Measurements from ENCODE around the gene HGD. TPM values are rescaled to one million over a fixed set of nuclear protein-coding genes. Genes with fewer than 3 reads are reported as not detected.
"Not testable (repeated sequence)": the region's sequence is repeated elsewhere in the genome, so short reads cannot be mapped to it uniquely, and the experiment has no call there.

HGD gene
- total RNA-seq: 72.0 TPM
- polyA plus RNA-seq (ENCODE audit: insufficient read depth, low read depth, low replicate concordance): 251 TPM
- long read RNA-seq, donor 1, partial matches to known transcripts: 0 of 6 reads
- long read RNA-seq, donor 1, other reads (novel, unspliced or antisense): 0 of 6 reads
- long read RNA-seq, donor 2, transcript HGD-201 (14 exons, 2,005 nt): major isoform, 7 of 8 reads
- long read RNA-seq, donor 2, partial matches to known transcripts: 0 of 8 reads
- long read RNA-seq, donor 2, other reads (novel, unspliced or antisense): 0 of 8 reads
- long read RNA-seq, donor 3, transcript HGD-201 (14 exons, 2,005 nt): major isoform, 14 of 21 reads
- long read RNA-seq, donor 3, partial matches to known transcripts: 0 of 21 reads
- long read RNA-seq, donor 3, other reads (novel, unspliced or antisense): 5 of 21 reads
- long read RNA-seq, donor 4, transcript HGD-201 (14 exons, 2,005 nt): major isoform, 6 of 7 reads
- long read RNA-seq, donor 4, partial matches to known transcripts: 0 of 7 reads
- long read RNA-seq, donor 4, other reads (novel, unspliced or antisense): 0 of 7 reads
- long read RNA-seq, donor 5: 0 reads
- long read RNA-seq, donor 6, transcript HGD-201 (14 exons, 2,005 nt): major isoform, 12 of 12 reads
- long read RNA-seq, donor 6, partial matches to known transcripts: 0 of 12 reads
- long read RNA-seq, donor 6, other reads (novel, unspliced or antisense): 0 of 12 reads
- long read RNA-seq, donor 7, transcript HGD-201 (14 exons, 2,005 nt): major isoform, 17 of 46 reads
- long read RNA-seq, donor 7, partial matches to known transcripts: 8 of 46 reads
- long read RNA-seq, donor 7, other reads (novel, unspliced or antisense): 21 of 46 reads
- long read RNA-seq, donor 8, partial matches to known transcripts: 0 of 2 reads
- long read RNA-seq, donor 8, other reads (novel, unspliced or antisense): 0 of 2 reads
- long read RNA-seq, donor 9, partial matches to known transcripts: 0 of 3 reads
- long read RNA-seq, donor 9, other reads (novel, unspliced or antisense): 0 of 3 reads
- long read RNA-seq, donor 10, partial matches to known transcripts: 0 of 4 reads
- long read RNA-seq, donor 10, other reads (novel, unspliced or antisense): 0 of 4 reads

GRCh38 chr3:120682095-120682681 is at the start of gene HGD:
Gene HGD (minus strand): TSS chr3:120682239. CDS start chr3:120682111, 128 bp downstream.
- peak within 1 kb of the TSS; percentile 10 to 93 (median 56) for H3K9ac ChIP-seq (ENCODE audit: low read length in 3 of 3)
- H3K4me1 ChIP-seq (ENCODE audit: control insufficient read depth in 2 of 3, insufficient read depth in 2 of 3, low read depth in 1 of 3, low read length in 3 of 3): peaks cover 3 to 24% (median 21%) of the 10 kb centered on the region in 3 donors
- FAIRE-seq: peak; percentile 33
- H3K9me3 ChIP-seq (ENCODE audit: control insufficient read depth in 2 of 3, insufficient read depth in 1 of 3, low read length in 3 of 3): no peaks in the 10 kb centered on the region
- H3K27ac ChIP-seq (ENCODE audit: low read depth in 2 of 2, low read length in 2 of 2): peak within 1 kb of the TSS; percentile 90 to 96
- peak in 4 of 5 donors; percentile 56 to 87 (median 69) for DNase-seq
- no peak for TF ChIP-seq CTCF (IDR thresholded peaks at IDR 0.05; ENCODE audit: borderline replicate concordance, extremely low read depth, insufficient read depth)
- no peaks in the 10 kb centered on the region for H3K36me3 ChIP-seq (ENCODE audit: control insufficient read depth in 2 of 3, insufficient read depth in 3 of 3, low read length in 3 of 3)
- H3K27me3 ChIP-seq (ENCODE audit: control insufficient read depth, insufficient read depth, low read length): no peaks in the 10 kb centered on the region
- intact Hi-C loops (cut with DNase I): no loop called here
- H3K4me3 ChIP-seq (ENCODE audit: low read length in 3 of 3): peak within 1 kb of the TSS; percentile 37 to 82 (median 81)

GRCh38 chr3:120730576-120731542 is 48.8 kb upstream of the HGD start:
- H3K9me3 ChIP-seq (ENCODE audit: control insufficient read depth in 2 of 3, insufficient read depth in 1 of 3, low read length in 3 of 3): no peaks in the 10 kb centered on the region
- intact Hi-C loops (cut with DNase I): no loop called here
- H3K36me3 ChIP-seq (ENCODE audit: control insufficient read depth in 2 of 3, insufficient read depth in 3 of 3, low read length in 3 of 3): no peaks in the 10 kb centered on the region
- H3K27me3 ChIP-seq (ENCODE audit: control insufficient read depth, insufficient read depth, low read length): no peaks in the 10 kb centered on the region
- no peak overlapping the region for H3K27ac ChIP-seq (ENCODE audit: low read depth in 2 of 2, low read length in 2 of 2)
- H3K4me3 ChIP-seq (ENCODE audit: low read length in 3 of 3): no peak overlapping the region
- no peak overlapping the region for H3K9ac ChIP-seq (ENCODE audit: low read length in 3 of 3)
- no peak for DNase-seq
- H3K4me1 ChIP-seq (ENCODE audit: control insufficient read depth in 2 of 3, insufficient read depth in 2 of 3, low read depth in 1 of 3, low read length in 3 of 3): no peaks in the 10 kb centered on the region
- FAIRE-seq: no peak
- no peak for TF ChIP-seq CTCF (IDR thresholded peaks at IDR 0.05; ENCODE audit: borderline replicate concordance, extremely low read depth, insufficient read depth)

GRCh38 chr3:120726791-120727190 is 44.8 kb upstream of the HGD start:
- Histone ChIP-seq H3K27me3 (ENCODE audit: control insufficient read depth, insufficient read depth, low read length) (no peaks in the 10 kb centered on the region), H3K9ac (ENCODE audit: low read length in 3 of 3) (no peak overlapping the region), H3K36me3 (ENCODE audit: control insufficient read depth in 2 of 3, insufficient read depth in 3 of 3, low read length in 3 of 3) (no peaks in the 10 kb centered on the region), H3K4me3 (ENCODE audit: low read length in 3 of 3) (no peak overlapping the region), H3K4me1 (ENCODE audit: control insufficient read depth in 2 of 3, insufficient read depth in 2 of 3, low read depth in 1 of 3, low read length in 3 of 3) (no peaks in the 10 kb centered on the region), H3K27ac (ENCODE audit: low read depth in 2 of 2, low read length in 2 of 2) (no peak overlapping the region), H3K9me3 (ENCODE audit: control insufficient read depth in 2 of 3, insufficient read depth in 1 of 3, low read length in 3 of 3) (no peaks in the 10 kb centered on the region)
- intact Hi-C loops (cut with DNase I): no loop called here
- no peak for TF ChIP-seq CTCF (IDR thresholded peaks at IDR 0.05; ENCODE audit: borderline replicate concordance, extremely low read depth, insufficient read depth)
- FAIRE-seq (no peak), DNase-seq (no peak)

- intact Hi-C loops (cut with DNase I); H3K27ac ChIP-seq (ENCODE audit: low read depth in 2 of 2, low read length in 2 of 2); FAIRE-seq; H3K36me3 ChIP-seq (ENCODE audit: control insufficient read depth in 2 of 3, insufficient read depth in 3 of 3, low read length in 3 of 3); H3K27me3 ChIP-seq (ENCODE audit: control insufficient read depth, insufficient read depth, low read length); H3K9me3 ChIP-seq (ENCODE audit: control insufficient read depth in 2 of 3, insufficient read depth in 1 of 3, low read length in 3 of 3); H3K4me1 ChIP-seq (ENCODE audit: control insufficient read depth in 2 of 3, insufficient read depth in 2 of 3, low read depth in 1 of 3, low read length in 3 of 3): not testable (repeated sequence)
- DNase-seq: peak in 4 of 5 donors; percentile 11 to 84 (median 26)
- Histone ChIP-seq H3K9ac (ENCODE audit: low read length in 3 of 3) (peak overlapping the region in 1 of 3 donors; percentile 10), H3K4me3 (ENCODE audit: low read length in 3 of 3) (peak overlapping the region; percentile 16 to 72 (median 42))
Observed at GRCh38 chr3:120719167-120719834, 37.3 kb upstream of the HGD start.
